IPS DF 6.9 (cell line): ENCODE data around the gene SDF4.
"Not testable (repeated sequence)": the region's sequence is repeated elsewhere in the genome, so short reads cannot be mapped to it uniquely, and the experiment has no call there.

Source experiments
- DNase-seq: peaks from one replicate; pipeline ENCODE4 v3.0.0-alpha.2; 2013; ENCODE audit warnings: low read depth, low spot score
- H3K27ac ChIP-seq: one replicate; pipeline ENCODE4 v1.5.1; 2013; ENCODE audit warnings: low read length, control low read depth
- H3K27me3 ChIP-seq: 2 replicates; pipeline ENCODE4 v1.6.1; 2013; ENCODE audit warnings: mild to moderate bottlenecking, low read length; ENCODE audit not compliant: control insufficient read depth, insufficient read depth
- H3K36me3 ChIP-seq: 2 replicates; pipeline ENCODE4 v1.6.1; 2013; ENCODE audit warnings: low read length; ENCODE audit not compliant: control insufficient read depth, insufficient read depth
- H3K4me1 ChIP-seq: 2 replicates; pipeline ENCODE4 v1.6.1; 2013; ENCODE audit warnings: low read length; ENCODE audit not compliant: control insufficient read depth, insufficient read depth
- H3K4me3 ChIP-seq: 2 replicates; pipeline ENCODE4 v1.5.1; 2013; ENCODE audit warnings: mild to moderate bottlenecking, low read length
- H3K9me3 ChIP-seq: 2 replicates; pipeline ENCODE4 v1.6.1; 2013; ENCODE audit warnings: low read length, inconsistent platforms; ENCODE audit not compliant: control insufficient read depth, insufficient read depth
- WGBS: extraction: QIAGEN DNeasy Blood & Tissue Kit; methylation state at CpG from one replicate; pipeline ENCODE4 v1.1.7; 2013; ENCODE audit warnings: mixed read lengths, missing lambda C conversion rate; ENCODE audit not compliant: insufficient read length, insufficient coverage; 5-methylcytosine and 5-hydroxymethylcytosine counted together

The SDF4 gene

DNA sequence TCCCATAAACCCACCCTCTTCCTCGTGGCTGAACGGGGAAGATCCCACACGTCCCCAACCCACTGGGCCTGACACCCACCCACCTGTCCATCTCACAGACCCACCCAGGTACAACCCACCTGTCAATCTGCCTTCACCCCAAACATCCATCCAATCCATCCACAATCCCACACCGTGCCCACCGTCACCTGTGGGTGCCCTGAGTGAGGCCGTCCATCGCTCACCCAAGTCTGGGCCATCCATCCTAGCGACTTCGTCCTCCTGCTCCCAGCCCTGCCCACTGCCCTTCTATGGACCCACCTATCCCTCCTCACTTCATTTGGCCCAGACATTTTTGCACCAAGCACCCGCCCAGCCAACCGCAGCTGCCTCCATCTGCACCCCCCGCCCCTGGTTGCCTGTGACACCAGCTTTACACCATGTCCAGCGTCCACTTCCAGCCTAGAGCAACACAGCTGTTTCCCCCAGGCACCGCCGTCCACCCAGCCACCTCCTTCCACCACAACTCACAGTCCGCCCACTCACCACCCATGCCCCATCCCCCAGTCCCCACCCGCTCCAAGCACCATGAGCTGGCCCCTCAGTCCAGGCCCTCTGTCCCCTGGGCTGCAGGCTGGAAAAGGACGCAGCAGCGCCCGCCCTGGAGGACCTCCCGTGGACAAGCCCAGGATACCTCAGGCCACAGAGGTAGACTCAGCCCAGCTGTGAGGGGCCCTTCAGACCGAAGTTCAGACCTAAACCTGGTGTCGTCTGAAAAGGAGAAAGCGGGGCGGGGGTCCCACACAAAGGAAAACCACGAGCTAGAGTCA, 50.5 kb downstream of the SDF4 start:
- Histone ChIP-seq H3K27ac (no peak overlapping the region), H3K27me3 (no peaks in the 10 kb centered on the region), H3K9me3 (no peaks in the 10 kb centered on the region), H3K4me1 (peaks cover 4% of the 10 kb centered on the region; the same call in 1 of the 2 replicates), H3K36me3 (no peaks in the 10 kb centered on the region; the same call in 1 of the 2 replicates), H3K4me3 (no peak overlapping the region)
- DNase-seq: no peak
- WGBS: no CpG with 5 or more reads among the region's 26 CpGs

DNA sequence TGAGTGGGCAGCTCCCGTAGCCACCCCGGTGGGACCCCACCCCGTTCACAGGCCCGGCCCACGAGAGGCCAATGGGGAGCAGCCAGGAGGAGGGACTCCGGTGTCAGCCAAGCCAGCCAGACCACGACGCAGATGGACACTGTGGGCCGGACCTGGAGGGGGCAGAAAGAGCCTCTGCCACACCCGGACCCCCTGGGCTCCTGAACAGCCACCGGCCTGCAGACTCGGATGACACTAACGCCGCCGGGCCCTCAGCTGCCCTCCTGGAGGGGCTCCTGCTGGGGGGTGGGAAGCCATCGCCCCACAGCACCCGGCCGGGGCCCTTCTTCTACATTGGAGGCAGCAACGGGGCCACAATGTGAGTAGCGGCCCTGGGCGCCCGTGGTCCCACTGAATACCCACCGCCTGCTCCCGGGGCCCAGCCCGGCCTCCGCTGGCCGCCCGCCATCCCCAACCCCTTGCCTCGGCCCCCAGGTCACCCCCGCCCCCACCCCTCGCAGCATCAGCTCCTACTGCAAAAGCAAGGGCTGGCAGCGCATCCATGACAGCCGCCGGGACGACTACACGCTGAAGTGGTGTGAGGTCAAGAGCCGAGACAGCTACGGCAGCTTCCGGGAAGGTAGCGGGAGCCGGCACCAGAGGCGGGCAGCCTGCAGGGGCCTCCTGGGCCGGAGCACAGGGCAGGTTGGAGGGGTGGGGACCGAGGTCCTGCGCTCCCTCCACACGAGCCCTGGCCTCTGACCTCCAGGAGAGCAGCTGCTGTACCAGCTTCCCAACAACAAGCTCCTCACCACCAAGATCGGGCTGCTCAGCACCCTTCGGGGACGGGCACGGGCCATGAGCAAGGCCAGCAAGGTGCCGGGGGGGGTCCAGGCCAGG, 51.6 kb downstream of the SDF4 start:
- Histone ChIP-seq H3K4me1 (peaks cover 5% of the 10 kb centered on the region), H3K36me3 (no peaks in the 10 kb centered on the region; the same call in 1 of the 2 replicates), H3K4me3 (no peak overlapping the region), H3K27me3 (no peaks in the 10 kb centered on the region), H3K9me3 (no peaks in the 10 kb centered on the region), H3K27ac (no peak overlapping the region)
- WGBS: no CpG with 5 or more reads among the region's 51 CpGs
- no peak for DNase-seq

DNA sequence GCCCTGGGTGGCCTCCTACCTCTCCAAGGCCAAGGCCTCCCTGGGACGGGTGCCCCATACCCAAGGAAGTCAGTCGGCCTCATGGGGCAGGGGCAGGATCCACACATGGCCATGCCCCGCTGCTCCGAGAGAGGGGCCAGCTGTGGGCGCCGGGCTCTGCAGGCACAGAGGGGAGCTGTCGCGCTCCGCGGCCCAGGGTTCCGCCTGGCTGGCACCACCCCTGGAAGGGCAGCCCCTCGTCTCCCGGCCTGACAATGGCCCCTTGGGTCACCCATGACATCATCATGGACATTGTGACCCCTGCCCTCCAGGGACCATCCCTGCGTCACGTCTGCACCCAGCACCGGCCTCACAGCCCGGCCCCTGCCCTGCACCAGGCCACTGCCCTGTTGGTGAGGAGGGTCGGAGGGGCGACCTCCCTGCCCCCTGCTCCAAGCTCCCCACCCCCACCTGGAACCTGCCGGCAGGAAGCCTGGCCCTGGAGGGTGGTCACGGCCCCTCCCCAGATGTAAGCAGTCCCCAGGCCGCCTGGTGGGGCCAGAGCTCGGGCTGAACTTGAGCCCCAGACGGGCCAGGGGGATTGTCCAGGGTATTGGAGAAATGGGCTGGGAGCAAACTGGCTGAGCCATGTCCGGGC, 52.3 kb downstream of the SDF4 start:
- peaks cover 5% of the 10 kb centered on the region for H3K4me1 ChIP-seq
- no peaks in the 10 kb centered on the region; the same call in 1 of the 2 replicates for H3K36me3 ChIP-seq
- H3K4me3 ChIP-seq: no peak overlapping the region
- DNase-seq: no peak
- WGBS: no CpG with 5 or more reads among the region's 25 CpGs
- no peak overlapping the region for H3K27ac ChIP-seq
- no peaks in the 10 kb centered on the region for H3K9me3 ChIP-seq
- no peaks in the 10 kb centered on the region for H3K27me3 ChIP-seq

DNA sequence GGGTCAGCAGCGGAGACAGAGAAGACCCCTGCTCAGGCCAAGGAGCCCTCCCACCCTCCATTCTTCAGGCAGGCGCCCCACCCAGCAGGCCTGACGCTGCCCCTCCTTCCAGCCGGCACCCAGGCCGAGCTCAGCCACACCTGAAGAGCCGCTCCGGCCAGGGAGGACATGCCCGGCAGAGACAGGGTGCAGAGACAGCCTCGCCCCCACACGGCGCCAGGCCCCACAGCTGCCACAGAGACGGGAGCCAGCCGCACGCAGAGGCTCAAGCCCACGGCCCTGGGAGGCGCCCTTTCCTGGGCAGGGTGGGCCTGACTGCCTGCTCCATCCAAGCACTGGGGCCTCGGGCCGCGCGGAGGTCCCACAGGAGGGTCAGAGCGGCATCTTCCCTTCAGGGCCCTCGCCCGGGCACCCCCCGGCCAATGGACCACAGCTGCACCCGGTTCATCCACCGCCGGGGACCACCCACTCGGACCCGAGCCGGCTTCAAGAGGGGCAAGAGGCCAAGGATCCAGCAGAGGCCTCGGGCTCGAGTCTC, 52.9 kb downstream of the SDF4 start:
- Histone ChIP-seq H3K27me3 (no peaks in the 10 kb centered on the region), H3K4me1 (peaks cover 5% of the 10 kb centered on the region), H3K4me3 (no peak overlapping the region), H3K27ac (no peak overlapping the region), H3K9me3 (no peaks in the 10 kb centered on the region), H3K36me3 (no peaks in the 10 kb centered on the region; the same call in 1 of the 2 replicates)
- no CpG with 5 or more reads among the region's 32 CpGs for WGBS
- no peak for DNase-seq

DNA sequence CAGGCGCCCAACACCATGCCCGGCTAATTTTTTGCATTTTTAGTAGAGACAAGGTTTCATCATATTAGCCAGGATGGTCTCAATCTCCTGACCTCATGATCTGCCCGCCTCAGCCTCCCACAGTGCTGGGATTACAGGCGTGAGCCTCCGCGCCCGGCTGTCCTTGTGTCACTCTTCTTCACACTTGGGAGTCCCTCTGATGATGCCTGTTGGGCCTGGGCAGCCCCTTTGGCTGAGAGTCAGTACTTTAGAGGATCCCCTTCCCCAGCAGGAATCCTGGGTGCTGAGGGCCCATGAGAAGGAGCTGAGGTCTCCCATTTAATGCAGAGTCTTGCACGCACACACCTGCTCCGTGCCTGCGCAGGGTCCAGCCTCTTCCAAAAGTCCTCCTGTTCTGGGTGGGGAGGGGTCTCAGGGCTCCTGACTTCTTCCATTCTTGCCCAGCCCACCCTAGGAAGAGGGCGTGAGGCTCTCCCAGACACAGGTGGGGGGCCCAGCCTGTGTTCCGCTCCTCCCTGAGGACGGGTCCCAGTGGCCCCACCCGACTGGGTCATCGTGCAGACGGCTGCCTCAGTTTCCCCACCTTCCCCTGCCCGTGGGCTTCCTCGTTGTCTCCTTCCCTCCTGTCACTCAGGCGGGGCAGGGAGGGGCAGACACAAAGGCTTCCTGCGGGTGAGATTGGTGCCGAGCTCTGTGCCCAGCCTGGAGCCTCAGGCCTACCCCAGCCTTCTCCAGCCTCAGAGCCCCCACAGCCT, 54.2 kb downstream of the SDF4 start:
- DNase-seq: no peak
- no peaks in the 10 kb centered on the region for H3K27me3 ChIP-seq

DNA sequence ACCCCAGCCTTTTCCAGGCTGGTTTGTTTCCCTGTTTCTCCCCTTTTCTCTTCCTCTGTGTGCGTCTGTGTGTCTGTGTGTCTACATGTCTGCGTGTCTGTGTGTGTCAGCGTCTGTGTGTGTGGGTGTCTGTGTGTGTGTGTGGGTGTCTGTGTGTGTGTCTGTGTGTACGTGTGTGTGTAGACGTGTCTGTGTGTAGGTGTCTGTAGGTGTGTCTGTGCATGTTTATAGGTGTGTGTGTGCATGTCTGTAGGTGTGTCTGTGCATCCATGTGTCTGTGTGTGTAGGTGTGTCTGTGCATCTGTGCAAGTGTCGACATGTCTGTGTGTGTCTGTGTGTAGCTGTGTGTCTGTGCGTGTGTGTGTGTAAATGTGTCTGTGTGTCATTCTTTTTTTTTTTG, 54.9 kb downstream of the SDF4 start:
- DNase-seq: no peak
- no CpG with 5 or more reads among the region's 7 CpGs for WGBS
- Histone ChIP-seq H3K27ac (no peak overlapping the region), H3K9me3 (no peaks in the 10 kb centered on the region), H3K27me3 (no peaks in the 10 kb centered on the region), H3K36me3 (no peaks in the 10 kb centered on the region; the same call in 1 of the 2 replicates), H3K4me3 (no peak overlapping the region), H3K4me1 (peaks cover 7% of the 10 kb centered on the region)

More for the DNA sequence above, 54.2 kb downstream of the SDF4 start:
- H3K4me1 ChIP-seq: peaks cover 7% of the 10 kb centered on the region
- WGBS: no CpG with 5 or more reads among the region's 21 CpGs
- H3K27ac ChIP-seq: no peak overlapping the region
- no peak overlapping the region for H3K4me3 ChIP-seq
- H3K36me3 ChIP-seq: no peaks in the 10 kb centered on the region; the same call in 1 of the 2 replicates
- H3K9me3 ChIP-seq: no peaks in the 10 kb centered on the region

DNA sequence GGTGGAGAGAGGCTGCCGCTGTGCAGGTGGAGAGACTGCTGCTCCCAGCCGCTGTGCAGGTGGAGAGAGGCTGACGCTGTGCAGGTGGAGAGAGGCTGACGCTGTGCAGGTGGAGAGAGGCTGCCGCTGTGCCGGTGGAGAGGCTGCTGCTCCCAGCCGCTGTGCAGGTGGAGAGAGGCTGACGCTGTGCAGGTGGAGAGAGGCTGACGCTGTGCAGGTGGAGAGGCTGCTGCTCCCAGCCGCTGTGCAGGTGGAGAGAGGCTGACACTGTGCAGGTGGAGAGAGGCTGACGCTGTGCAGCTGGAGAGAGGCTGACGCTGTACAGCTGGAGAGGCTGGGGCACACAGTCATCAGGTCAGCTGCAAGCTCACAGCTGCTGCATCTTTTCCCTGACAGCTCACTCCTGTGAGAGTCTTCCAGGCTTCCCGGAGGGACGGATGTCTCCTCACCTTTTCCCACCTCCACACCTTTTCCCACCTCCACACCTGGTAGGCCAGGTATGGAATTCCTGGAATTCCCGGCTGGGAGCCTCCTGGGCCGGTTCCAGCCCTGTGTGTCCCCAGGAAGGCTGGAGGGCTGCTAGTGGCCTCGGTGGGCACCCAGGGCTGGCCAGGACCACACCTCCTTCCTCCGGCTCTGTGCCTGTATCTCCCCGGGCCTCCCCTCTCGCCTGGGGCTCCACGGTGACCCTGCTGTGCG, 55.6 kb downstream of the SDF4 start:
- not testable (repeated sequence) for DNase-seq, H3K4me3 ChIP-seq, H3K9me3 ChIP-seq, H3K4me1 ChIP-seq, H3K27ac ChIP-seq, H3K27me3 ChIP-seq, H3K36me3 ChIP-seq
- no CpG with 5 or more reads among the region's 22 CpGs for WGBS

DNA sequence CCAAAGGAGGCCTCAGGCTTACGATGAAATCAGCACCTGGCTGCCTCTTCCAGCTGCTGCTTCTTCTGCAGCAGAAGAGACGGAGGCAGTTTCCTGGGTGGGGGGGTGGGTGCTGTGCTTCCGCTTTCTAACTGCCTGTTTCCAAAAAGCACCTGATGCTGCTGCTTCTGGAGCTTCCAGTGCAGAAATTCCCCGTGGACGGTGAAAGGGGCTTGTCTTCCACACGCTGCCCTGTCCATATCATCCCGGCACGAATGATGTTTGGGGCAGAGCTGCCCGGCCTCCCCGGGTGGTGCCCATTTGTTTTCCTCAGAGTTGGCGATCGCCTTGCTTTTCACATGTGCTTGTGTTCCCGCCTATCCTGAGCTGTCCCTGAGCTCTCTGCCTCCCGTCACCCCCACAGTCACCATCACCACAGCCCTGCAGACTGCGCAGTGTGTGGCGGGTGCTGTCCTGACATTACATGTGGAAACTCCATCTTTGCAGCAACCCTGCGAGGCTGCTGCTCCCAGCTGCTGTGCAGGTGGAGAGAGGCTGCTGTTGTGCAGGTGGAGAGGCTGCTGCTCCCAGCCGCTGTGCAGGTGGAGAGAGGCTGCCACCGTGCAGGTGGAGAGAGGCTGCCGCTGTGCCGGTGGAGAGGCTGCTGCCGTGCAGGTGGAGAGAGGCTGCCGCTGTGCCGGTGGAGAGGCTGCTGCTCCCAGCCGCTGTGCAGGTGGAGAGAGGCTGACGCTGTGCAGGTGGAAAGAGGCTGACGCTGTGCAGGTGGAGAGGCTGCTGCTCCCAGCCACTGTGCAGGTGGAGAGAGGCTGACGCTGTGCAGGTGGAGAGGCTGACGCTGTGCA, 56.4 kb downstream of the SDF4 start:
- DNase-seq: no peak
- H3K27me3 ChIP-seq: no peaks in the 10 kb centered on the region
- no peaks in the 10 kb centered on the region for H3K9me3 ChIP-seq
- H3K36me3 ChIP-seq: no peaks in the 10 kb centered on the region; the same call in 1 of the 2 replicates
- peaks cover 9% of the 10 kb centered on the region for H3K4me1 ChIP-seq
- H3K4me3 ChIP-seq: no peak overlapping the region
- no peak overlapping the region for H3K27ac ChIP-seq
- no CpG with 5 or more reads among the region's 29 CpGs for WGBS
